Activated naive CD8-positive, alpha-beta T cell treated with anti-CD3 and anti-CD28 coated beads, Interleukin-2, amount 50 U/mL, for 16 hours (primary cell): ENCODE data around the gene RNF130.

ENCODE experiments used
- DNase-seq: peaks from one replicate; pipeline ENCODE4 v3.0.0-alpha.2; 2020; ENCODE audit warnings: low read depth, low spot score

RNF130 gene

GRCh38 chr5:180071531-180072255 lies at the start of gene RNF130:
TSS of gene RNF130 (minus strand) at chr5:180071759. CDS start at chr5:180071702, 57 bp downstream.
- peak; percentile 73 for DNase-seq

DNA sequence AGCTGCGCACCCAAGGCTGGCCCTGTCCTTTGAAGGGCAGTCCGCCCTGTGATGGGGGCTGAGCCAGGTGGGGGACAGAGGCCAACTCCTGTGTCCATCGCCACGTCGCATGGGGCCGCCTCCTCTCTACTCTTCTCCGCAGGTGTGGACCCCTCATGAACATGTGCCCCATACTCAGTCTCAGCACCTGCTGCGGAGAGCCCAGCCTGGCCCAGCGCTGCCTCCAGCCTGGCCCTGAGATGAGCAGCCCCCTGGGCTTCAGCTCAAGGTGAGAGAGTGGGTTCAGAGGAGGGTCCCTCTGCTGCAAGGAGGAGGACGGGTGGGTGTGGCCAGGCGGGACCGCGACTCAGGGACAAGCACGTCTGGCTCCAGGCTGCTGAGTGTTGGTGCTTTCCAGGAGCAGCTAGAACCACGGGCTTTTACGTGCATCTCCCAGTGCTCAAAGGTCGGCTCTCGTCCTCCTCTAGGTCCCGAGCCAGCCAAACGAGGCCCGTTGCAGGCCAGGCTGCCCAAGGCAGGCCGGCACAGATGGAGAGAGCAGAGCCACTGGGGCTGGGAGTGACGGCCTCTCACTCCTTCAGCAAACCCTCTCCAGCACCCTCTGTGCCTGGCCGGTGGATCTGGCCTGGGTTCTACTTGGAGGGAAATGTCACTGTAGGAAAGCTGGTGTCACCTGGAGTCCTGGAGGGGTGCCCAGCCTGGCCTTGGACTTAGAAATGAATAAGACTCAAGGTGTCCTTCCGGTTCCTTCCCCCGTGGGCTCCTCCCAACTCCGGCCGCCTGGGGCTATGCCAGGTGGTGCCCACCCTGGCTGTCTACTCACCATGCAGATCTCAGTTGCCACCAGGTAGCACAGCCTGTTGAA lies 48.9 kb upstream of the RNF130 start:
- no peak for DNase-seq

GRCh38 chr5:180119903-180120236 lies 48.3 kb upstream of the RNF130 start:
- DNase-seq: no peak

DNA sequence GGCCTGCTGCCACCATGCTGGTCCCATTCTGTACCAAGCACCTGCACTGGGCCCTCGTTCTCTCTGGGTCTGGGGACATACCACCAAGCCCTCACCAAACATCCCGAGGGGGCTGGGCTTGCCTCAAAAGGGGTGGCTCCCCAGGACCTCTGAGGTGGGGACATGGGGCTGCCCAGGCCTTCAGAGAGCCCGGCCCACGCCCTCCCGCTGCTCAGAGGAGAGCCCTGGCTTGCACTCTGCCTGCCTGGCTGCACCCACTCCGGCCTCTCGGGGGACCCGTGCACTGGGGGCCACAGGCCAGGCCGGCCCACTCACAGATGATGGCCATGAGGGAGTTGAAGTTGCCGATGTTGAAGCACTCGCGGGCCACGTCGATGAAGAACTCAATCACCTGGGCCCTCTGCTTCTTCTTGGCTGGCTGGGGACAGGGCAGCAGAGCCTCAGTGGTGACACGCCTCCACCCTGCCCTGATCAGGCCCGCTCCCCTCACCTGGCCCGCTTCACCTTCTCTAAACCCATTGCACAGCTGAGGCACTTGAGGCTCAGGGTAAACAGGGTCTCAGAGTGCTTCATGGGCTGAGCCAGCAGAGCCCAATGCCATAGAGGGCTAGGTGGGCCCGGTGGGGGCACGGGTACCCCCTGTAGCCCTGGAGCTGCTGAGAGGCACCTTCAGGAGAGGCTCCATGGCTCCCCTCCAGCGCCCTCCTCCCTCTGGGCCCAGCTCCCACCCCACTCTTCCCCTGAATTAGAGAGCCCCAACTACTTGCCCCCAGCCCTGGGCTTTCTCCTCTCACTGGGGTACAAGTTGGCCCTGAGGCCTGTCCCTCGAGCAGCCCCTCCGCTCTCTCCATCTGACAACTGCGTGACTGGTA lies 47.7 kb upstream of the RNF130 start:
- no peak for DNase-seq

GRCh38 chr5:180118391-180118791 lies 46.8 kb upstream of the RNF130 start:
- no peak for DNase-seq

- DNase-seq: no peak
Observed at GRCh38 chr5:180117000-180117725, 45.6 kb upstream of the RNF130 start.

DNA sequence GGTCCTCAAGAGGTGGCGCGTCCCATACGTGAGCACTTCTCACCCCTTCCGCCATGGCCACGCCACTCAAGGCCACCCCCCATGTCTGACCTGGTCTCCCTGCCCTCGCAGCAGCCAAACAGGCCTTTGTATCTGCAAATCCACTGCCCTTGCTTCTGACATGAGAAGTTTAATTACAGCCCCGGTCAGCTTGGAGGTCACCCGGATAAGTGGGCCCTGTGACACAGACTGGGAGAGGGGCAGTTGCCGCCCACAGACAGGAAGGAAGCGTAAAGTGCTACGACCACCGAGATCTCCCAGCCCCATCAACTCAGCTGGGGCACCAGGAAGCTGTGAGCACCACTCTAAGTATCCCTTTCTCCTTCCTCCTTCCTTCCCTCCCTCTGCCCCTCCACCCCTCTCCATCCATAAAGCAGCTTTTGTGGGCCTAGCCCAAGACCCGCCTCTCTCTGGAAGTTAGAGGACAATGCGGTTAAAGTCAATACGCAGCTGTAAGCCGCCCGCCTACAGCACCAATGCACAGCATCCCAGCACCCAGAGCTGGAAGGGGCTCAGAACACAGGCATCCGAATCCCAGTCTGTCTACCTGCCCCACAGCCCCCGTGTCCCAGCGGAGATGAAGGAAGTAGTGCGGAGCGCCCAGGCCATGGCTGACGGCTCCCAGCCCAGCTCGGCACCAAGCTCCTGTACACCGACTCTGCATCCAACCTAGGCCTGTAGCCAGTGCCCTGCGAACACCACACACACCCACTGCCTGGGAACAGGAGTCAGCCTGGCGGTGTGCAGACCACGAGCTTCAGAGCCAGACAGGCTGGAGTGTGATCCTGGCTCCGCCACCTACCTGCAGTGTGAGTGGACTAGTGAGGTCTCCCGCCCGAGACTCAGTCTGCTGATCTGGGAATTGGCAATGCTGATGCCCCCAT lies 44.8 kb upstream of the RNF130 start:
- no peak for DNase-seq

GRCh38 chr5:180115326-180116076 lies 43.9 kb upstream of the RNF130 start:
- DNase-seq: no peak

GRCh38 chr5:180114304-180115003 lies 42.9 kb upstream of the RNF130 start:
- no peak for DNase-seq

GRCh38 chr5:180113660-180114303 lies 42.2 kb upstream of the RNF130 start:
- DNase-seq: no peak

GRCh38 chr5:180112181-180112861 lies 40.8 kb upstream of the RNF130 start:
- DNase-seq: no peak

GRCh38 chr5:180111273-180112002 lies 39.9 kb upstream of the RNF130 start:
- DNase-seq: no peak

GRCh38 chr5:180109920-180110319 lies 38.4 kb upstream of the RNF130 start:
- no peak for DNase-seq

- no peak for DNase-seq
Observed at GRCh38 chr5:180107005-180107404, 35.4 kb upstream of the RNF130 start.

DNA sequence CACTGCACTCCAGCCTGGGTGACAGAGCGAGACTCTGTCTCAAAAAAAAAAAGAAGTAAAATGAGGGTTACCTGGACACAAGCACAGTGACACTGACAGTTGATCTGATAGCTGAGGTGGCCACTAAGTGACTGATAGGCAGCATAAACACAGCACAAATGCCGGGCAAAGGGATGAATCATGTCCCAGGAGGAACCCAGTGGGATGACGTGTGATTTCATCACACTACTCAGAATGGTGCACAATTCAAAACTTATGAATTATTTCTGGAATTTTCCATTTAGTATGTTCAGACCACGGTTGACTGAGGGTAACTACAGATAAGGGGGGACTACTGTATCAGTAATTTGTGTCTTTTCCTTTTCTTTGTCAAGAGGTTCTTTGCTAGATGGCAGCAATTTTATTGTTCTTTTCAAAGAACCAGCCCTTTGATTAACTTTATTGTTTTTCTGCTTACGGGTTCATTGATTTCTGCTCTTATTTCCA lies 34.3 kb upstream of the RNF130 start:
- no peak for DNase-seq

GRCh38 chr5:180104168-180104530 lies 32.6 kb upstream of the RNF130 start:
- DNase-seq: no peak
